ENCODE measurements around the gene CTNNA2.

CTNNA2 gene

DNA sequence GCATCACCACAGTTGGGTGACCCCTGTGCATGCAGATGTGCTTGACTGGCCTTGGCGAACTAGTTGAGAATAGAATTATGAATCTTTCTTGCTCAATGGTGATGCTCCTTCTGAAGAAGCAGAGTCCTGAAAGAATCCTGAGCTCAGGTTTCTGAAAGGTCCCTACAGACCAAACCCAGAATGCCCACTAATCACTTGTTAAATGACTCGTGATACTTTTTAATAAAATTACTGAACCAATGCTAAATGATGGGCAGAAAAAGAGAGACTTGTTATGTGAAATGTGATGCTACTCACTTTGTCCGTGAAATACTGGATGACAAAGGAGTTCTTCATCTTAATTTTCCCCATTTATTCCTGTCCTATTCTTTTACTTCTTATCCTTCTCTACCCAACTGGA, 1055.2 kb downstream of the CTNNA2 start:
- H3K9me3 Mint-ChIP-seq: no peaks in the 10 kb centered on the region
- H3K27ac Mint-ChIP-seq: no peak overlapping the region
- H3K4me3 Mint-ChIP-seq: no peak overlapping the region
- no peaks in the 10 kb centered on the region for H3K36me3 Mint-ChIP-seq (ENCODE audit: low read depth)
- TF ChIP-seq, protein P1, sequence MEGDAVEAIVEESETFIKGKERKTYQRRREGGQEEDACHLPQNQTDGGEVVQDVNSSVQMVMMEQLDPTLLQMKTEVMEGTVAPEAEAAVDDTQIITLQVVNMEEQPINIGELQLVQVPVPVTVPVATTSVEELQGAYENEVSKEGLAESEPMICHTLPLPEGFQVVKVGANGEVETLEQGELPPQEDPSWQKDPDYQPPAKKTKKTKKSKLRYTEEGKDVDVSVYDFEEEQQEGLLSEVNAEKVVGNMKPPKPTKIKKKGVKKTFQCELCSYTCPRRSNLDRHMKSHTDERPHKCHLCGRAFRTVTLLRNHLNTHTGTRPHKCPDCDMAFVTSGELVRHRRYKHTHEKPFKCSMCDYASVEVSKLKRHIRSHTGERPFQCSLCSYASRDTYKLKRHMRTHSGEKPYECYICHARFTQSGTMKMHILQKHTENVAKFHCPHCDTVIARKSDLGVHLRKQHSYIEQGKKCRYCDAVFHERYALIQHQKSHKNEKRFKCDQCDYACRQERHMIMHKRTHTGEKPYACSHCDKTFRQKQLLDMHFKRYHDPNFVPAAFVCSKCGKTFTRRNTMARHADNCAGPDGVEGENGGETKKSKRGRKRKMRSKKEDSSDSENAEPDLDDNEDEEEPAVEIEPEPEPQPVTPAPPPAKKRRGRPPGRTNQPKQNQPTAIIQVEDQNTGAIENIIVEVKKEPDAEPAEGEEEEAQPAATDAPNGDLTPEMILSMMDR (IDR thresholded peaks at IDR 0.05; ENCODE audit: unreplicated experiment in 3 of 3): no peak
- no peaks in the 10 kb centered on the region for H3K4me1 Mint-ChIP-seq
- H3K27me3 Mint-ChIP-seq (ENCODE audit: low read depth): peaks cover 4% of the 10 kb centered on the region

GRCh38 chr2:80573167-80573566, 1060.3 kb downstream of the CTNNA2 start:
- Mint-ChIP-seq H3K4me1 (no peaks in the 10 kb centered on the region), H3K27me3 (ENCODE audit: low read depth) (peaks cover 4% of the 10 kb centered on the region), H3K4me3 (no peak overlapping the region), H3K36me3 (ENCODE audit: low read depth) (no peaks in the 10 kb centered on the region), H3K27ac (peak overlapping the region in 1 of 3 experiments; percentile 53), H3K9me3 (no peaks in the 10 kb centered on the region)
- TF ChIP-seq, protein P1 (IDR thresholded peaks at IDR 0.05; ENCODE audit: unreplicated experiment in 3 of 3): no peak

DNA sequence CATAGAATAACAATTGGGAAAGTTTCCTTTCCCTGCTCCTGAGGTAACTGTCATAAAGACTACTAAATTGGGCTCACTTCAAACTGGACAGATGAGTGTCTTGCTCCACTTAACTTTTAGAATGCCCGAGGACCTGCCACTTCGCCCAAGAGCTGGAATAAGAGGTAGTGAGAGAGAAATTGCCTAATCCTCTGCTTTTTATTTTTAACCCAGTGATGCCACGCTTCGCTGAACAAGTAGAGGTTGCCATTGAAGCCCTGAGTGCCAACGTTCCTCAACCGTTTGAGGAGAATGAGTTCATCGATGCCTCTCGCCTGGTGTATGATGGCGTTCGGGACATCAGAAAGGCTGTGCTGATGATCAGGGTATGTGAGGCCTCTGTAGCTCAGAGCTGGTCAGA, 1061.1 kb downstream of the CTNNA2 start:
- TF ChIP-seq, protein P1 (IDR thresholded peaks at IDR 0.05; ENCODE audit: unreplicated experiment in 3 of 3): no peak
- H3K4me1 Mint-ChIP-seq: no peaks in the 10 kb centered on the region
- H3K36me3 Mint-ChIP-seq (ENCODE audit: low read depth): no peaks in the 10 kb centered on the region
- no peaks in the 10 kb centered on the region for H3K9me3 Mint-ChIP-seq
- H3K27me3 Mint-ChIP-seq (ENCODE audit: low read depth): peaks cover 4% of the 10 kb centered on the region
- H3K4me3 Mint-ChIP-seq: no peak overlapping the region
- peak overlapping the region in 1 of 3 experiments; percentile 53 for H3K27ac Mint-ChIP-seq

GRCh38 chr2:80579756-80580155, 1066.9 kb downstream of the CTNNA2 start:
- Mint-ChIP-seq H3K27ac (no peak overlapping the region), H3K9me3 (no peaks in the 10 kb centered on the region), H3K36me3 (ENCODE audit: low read depth) (no peaks in the 10 kb centered on the region), H3K4me1 (no peaks in the 10 kb centered on the region), H3K27me3 (ENCODE audit: low read depth) (no peaks in the 10 kb centered on the region), H3K4me3 (no peak overlapping the region)
- TF ChIP-seq, protein P1 (IDR thresholded peaks at IDR 0.05; ENCODE audit: unreplicated experiment in 3 of 3): no peak

GRCh38 chr2:80591233-80591632, 1078.4 kb downstream of the CTNNA2 start:
- Mint-ChIP-seq H3K27ac (no peak overlapping the region), H3K27me3 (ENCODE audit: low read depth) (peaks cover 5% of the 10 kb centered on the region), H3K9me3 (no peaks in the 10 kb centered on the region), H3K4me3 (no peak overlapping the region), H3K4me1 (no peaks in the 10 kb centered on the region), H3K36me3 (ENCODE audit: low read depth) (no peaks in the 10 kb centered on the region)
- TF ChIP-seq, protein P1 (IDR thresholded peaks at IDR 0.05; ENCODE audit: unreplicated experiment in 3 of 3): no peak

DNA sequence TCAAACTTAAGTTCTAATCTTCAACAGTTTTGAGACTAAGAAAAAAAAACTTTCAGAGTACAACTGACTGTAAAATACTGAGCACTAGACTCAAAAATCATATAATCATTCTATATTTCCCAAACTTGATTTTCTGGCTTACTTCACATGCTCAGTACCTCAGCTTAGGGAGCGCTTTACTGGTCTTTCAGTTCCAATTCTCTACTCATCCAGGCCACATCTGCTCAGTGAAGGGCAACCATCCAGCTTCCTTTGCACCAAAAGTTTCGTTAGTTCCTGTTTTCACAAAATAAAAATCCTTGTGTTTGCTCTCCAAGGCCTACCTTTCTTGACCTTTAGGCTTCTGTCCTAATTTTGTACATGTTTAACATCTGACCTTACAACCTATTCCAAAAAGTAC, 1079.3 kb downstream of the CTNNA2 start:
- TF ChIP-seq, protein P1 (IDR thresholded peaks at IDR 0.05; ENCODE audit: unreplicated experiment in 3 of 3): no peak
- no peaks in the 10 kb centered on the region for H3K4me1 Mint-ChIP-seq
- H3K27ac Mint-ChIP-seq: no peak overlapping the region
- no peak overlapping the region for H3K4me3 Mint-ChIP-seq
- peaks cover 3% of the 10 kb centered on the region for H3K9me3 Mint-ChIP-seq
- no peaks in the 10 kb centered on the region for H3K36me3 Mint-ChIP-seq (ENCODE audit: low read depth)
- H3K27me3 Mint-ChIP-seq (ENCODE audit: low read depth): peaks cover 5% of the 10 kb centered on the region

Measured in nephron (organoid).